ENCODE data around the gene C15orf39. TPM values are rescaled to one million over a fixed set of nuclear protein-coding genes. Genes with fewer than 3 reads are reported as not detected.

The C15orf39 gene
- total and polyA plus RNA-seq, 2 experiments from 2014 or later: 13.4 to 54.1 TPM

DNA sequence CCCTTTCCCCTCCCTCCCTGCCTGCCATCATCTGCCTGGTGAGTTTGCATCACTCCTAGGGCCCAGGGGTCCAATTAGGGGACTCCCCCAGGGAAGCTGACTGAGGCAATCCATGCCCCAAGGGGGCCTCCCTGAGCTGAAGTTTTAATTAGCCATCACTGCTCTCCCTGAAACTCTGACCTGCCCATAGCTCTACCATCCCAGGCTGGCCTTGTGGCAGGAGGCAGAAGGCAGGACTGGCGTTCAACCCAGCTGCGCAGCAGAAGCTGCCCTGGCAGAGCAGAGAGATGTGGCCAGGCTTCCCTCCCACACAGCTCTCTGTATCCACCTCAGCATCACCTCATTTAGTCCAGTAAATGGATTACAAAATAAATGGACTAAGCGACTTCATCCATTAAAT lies 7.7 kb upstream of the C15orf39 start:
- no peak overlapping the region for H3K4me3 ChIP-seq
- no peak overlapping the region for H3K4me2 ChIP-seq
- no peaks in the 10 kb centered on the region for H4K20me1 ChIP-seq (replicated peaks; ENCODE audit: insufficient read depth)
- no peak overlapping the region for H2AFZ ChIP-seq
- no peaks in the 10 kb centered on the region for H3K79me2 ChIP-seq (replicated peaks; ENCODE audit: insufficient read depth)
- H3K27ac Mint-ChIP-seq: no peak overlapping the region
- DNase-seq (ENCODE audit: low spot score) (no peak), ATAC-seq (no peak)
- peaks cover 19% of the 10 kb centered on the region for H3K4me1 ChIP-seq (ENCODE audit: insufficient read depth)
- H3F3A ChIP-seq (replicated peaks; ENCODE audit: low read depth): no peaks in the 10 kb centered on the region
- H3K27me3 ChIP-seq (ENCODE audit: insufficient read depth): no peaks in the 10 kb centered on the region
- peaks cover 18% of the 10 kb centered on the region for H3K36me3 Mint-ChIP-seq (ENCODE audit: low read depth)
- peaks cover 20% of the 10 kb centered on the region for H3K27me3 Mint-ChIP-seq (ENCODE audit: insufficient read depth, low read depth, poor library complexity)
- H3K27ac ChIP-seq (ENCODE audit: low read depth): no peak overlapping the region
- peaks cover 30% of the 10 kb centered on the region for H3K9me3 Mint-ChIP-seq
- no peak for TF ChIP-seq EZH2 (IDR thresholded peaks at IDR 0.05; ENCODE audit: low read depth, unreplicated experiment)
- TF ChIP-seq STAT1 (IDR thresholded peaks at IDR 0.05; ENCODE audit: unreplicated experiment): no peak
- no peak for TF ChIP-seq REST (IDR thresholded peaks at IDR 0.05; ENCODE audit: unreplicated experiment)
- no peak overlapping the region for H3K4me3 Mint-ChIP-seq
- H3K4me1 Mint-ChIP-seq: peaks cover 40% of the 10 kb centered on the region
- H3K9me2 ChIP-seq (ENCODE audit: insufficient read depth): no peaks in the 10 kb centered on the region
- H3K36me3 ChIP-seq (ENCODE audit: insufficient read depth): no peaks in the 10 kb centered on the region; the same call in 1 of the 2 replicates

- Mint-ChIP-seq H3K36me3 (ENCODE audit: low read depth) (peaks cover 17% of the 10 kb centered on the region), H3K27ac (no peak overlapping the region), H3K9me3 (peaks cover 28% of the 10 kb centered on the region), H3K27me3 (ENCODE audit: insufficient read depth, low read depth, poor library complexity) (peaks cover 19% of the 10 kb centered on the region), H3K4me3 (no peak overlapping the region), H3K4me1 (peaks cover 44% of the 10 kb centered on the region)
- TF ChIP-seq, protein P1, sequence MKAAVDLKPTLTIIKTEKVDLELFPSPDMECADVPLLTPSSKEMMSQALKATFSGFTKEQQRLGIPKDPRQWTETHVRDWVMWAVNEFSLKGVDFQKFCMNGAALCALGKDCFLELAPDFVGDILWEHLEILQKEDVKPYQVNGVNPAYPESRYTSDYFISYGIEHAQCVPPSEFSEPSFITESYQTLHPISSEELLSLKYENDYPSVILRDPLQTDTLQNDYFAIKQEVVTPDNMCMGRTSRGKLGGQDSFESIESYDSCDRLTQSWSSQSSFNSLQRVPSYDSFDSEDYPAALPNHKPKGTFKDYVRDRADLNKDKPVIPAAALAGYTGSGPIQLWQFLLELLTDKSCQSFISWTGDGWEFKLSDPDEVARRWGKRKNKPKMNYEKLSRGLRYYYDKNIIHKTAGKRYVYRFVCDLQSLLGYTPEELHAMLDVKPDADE (IDR thresholded peaks at IDR 0.05): no peak
- TF ChIP-seq EZH2phosphoT487 (IDR thresholded peaks at IDR 0.05; ENCODE audit: unreplicated experiment) (no peak), NANOG (IDR thresholded peaks at IDR 0.05; ENCODE audit: borderline replicate concordance) (no peak)
- Histone ChIP-seq H3K9me2 (ENCODE audit: insufficient read depth) (no peaks in the 10 kb centered on the region), H3K4me3 (no peak overlapping the region), H3K36me3 (ENCODE audit: insufficient read depth) (no peaks in the 10 kb centered on the region; the same call in 1 of the 2 replicates), H3K79me2 (replicated peaks; ENCODE audit: insufficient read depth) (no peaks in the 10 kb centered on the region), H2AFZ (no peak overlapping the region), H3K27ac (ENCODE audit: low read depth) (no peak overlapping the region), H3K27me3 (ENCODE audit: insufficient read depth) (no peaks in the 10 kb centered on the region), H4K20me1 (replicated peaks; ENCODE audit: insufficient read depth) (no peaks in the 10 kb centered on the region), H3K4me2 (no peak overlapping the region), H3K4me1 (ENCODE audit: insufficient read depth) (peaks cover 22% of the 10 kb centered on the region), H3F3A (replicated peaks; ENCODE audit: low read depth) (no peaks in the 10 kb centered on the region)
- ATAC-seq: no peak
- no peak for DNase-seq (ENCODE audit: low spot score)
Observed at GRCh38 chr15:75194397-75194796, 7.3 kb upstream of the C15orf39 start.

All from GM23338 (cell line).